CD4-positive, alpha-beta T cell (primary cell): Measurements from ENCODE around the gene LYG1. TPM values are rescaled to one million over a fixed set of nuclear protein-coding genes. Genes with fewer than 3 reads are reported as not detected.

Experiments
- ATAC-seq: fragments of 200-7000 bp; cut with Tn5 transposase; one replicate; pipeline ENCODE4 v1.10.0; 2022; ENCODE audit warnings: mild to moderate bottlenecking; ENCODE audit not compliant: poor library complexity
- CTCF ChIA-PET: fragments of 350-600 bp; sonication (Branson Sonifier 250); formaldehyde crosslinking; loops from one replicate; lab custom pipeline; 2021; ENCODE audit warnings: antibody characterized with exemption, inconsistent platforms; lab: Charles Lee
- POLR2A ChIA-PET: fragments of 350-600 bp; sonication (Branson Sonifier 250); formaldehyde crosslinking; loops from one replicate; lab custom pipeline; 2021; ENCODE audit warnings: antibody characterized with exemption, inconsistent platforms; lab: Charles Lee
- DNase-seq, 14 experiments: peaks; one replicate each; pipeline ENCODE4 v3.0.0-alpha.2; 2013 to 2020; ENCODE audit warnings: mixed read lengths in 2 of 14
- H3K27ac ChIP-seq, 2 donors: one replicate each; pipeline versions ENCODE4 v1.5.1 to v1.7.0; 2013; ENCODE audit warnings: low read length in 2 of 2, low read depth in 1 of 2, mild to moderate bottlenecking in 1 of 2
- H3K27me3 ChIP-seq, 2 experiments: 1 replicate in 1 of 2; 2 replicates in 1 of 2; pipeline versions ENCODE4 v1.6.1 to v1.7.0; 2013; ENCODE audit warnings: low read length in 2 of 2, control low read depth in 1 of 2, mild to moderate bottlenecking in 1 of 2, moderate library complexity in 1 of 2; ENCODE audit not compliant: insufficient read depth in 2 of 2, control insufficient read depth in 1 of 2
- H3K36me3 ChIP-seq: one replicate; pipeline ENCODE4 v1.6.1; 2013; ENCODE audit warnings: low read length, control low read depth; ENCODE audit not compliant: insufficient read depth
- H3K4me1 ChIP-seq: one replicate; pipeline ENCODE4 v1.6.1; 2013; ENCODE audit warnings: low read length, control low read depth; ENCODE audit not compliant: insufficient read depth
- H3K4me3 ChIP-seq: one replicate; pipeline ENCODE4 v1.5.1; 2013; ENCODE audit warnings: mild to moderate bottlenecking, low read length, moderate library complexity
- H3K9me3 ChIP-seq, 2 experiments: 1 replicate in 1 of 2; 2 replicates in 1 of 2; pipeline versions ENCODE4 v1.6.1 to v1.7.0; 2013; ENCODE audit warnings: low read length in 2 of 2, mild to moderate bottlenecking in 2 of 2, control low read depth in 1 of 2, moderate library complexity in 1 of 2; ENCODE audit not compliant: control insufficient read depth in 1 of 2, insufficient read depth in 1 of 2
- H3K27ac Mint-ChIP-seq: one replicate; pipeline ENCODE4 v1.8.0; 2020; ENCODE audit warnings: mixed read lengths
- H3K27me3 Mint-ChIP-seq: one replicate; pipeline ENCODE4 v1.8.0; 2021; ENCODE audit warnings: mixed read lengths
- H3K36me3 Mint-ChIP-seq: one replicate; pipeline ENCODE4 v1.8.0; 2021; ENCODE audit warnings: low read depth, mixed read lengths
- H3K4me1 Mint-ChIP-seq: one replicate; pipeline ENCODE4 v1.8.0; 2021; ENCODE audit warnings: low read depth, mixed read lengths
- H3K4me3 Mint-ChIP-seq: one replicate; pipeline ENCODE4 v1.8.0; 2020; ENCODE audit warnings: mild to moderate bottlenecking, mixed read lengths
- H3K9me3 Mint-ChIP-seq: one replicate; pipeline ENCODE4 v1.8.0; 2020; ENCODE audit warnings: mixed read lengths
- CTCF ChIP-seq: fragments of 200-600 bp; IDR thresholded peaks from one replicate; pipeline ENCODE4 v1.8.0; 2022; ENCODE audit warnings: antibody characterized with exemption, mild to moderate bottlenecking
- intact Hi-C, 2 experiments: fragments of 100-400 bp; cut with DNase I in 1 of 2; cut with micrococcal nuclease in 1 of 2; formaldehyde crosslinking; loops; one replicate each; pipeline versions ENCODE4 v1.15.1 to v1.9.0; 2023 to 2025; cut with DNase I, micrococcal nuclease
- total RNA-seq, 174 experiments: library from RNA in 2 of 174; stranded (reverse) in 2 of 174; gene quantifications; one replicate each; pipeline ENCODE4 v1.2.3 and lab custom pipeline; 2021 to 2026

The LYG1 gene
- total RNA-seq, 2 experiments from 2014 or later: 0.71 to 1.3 TPM

- peaks cover 9% of the 10 kb centered on the region for H3K36me3 ChIP-seq
- no peaks in the 10 kb centered on the region for H3K9me3 ChIP-seq
- Mint-ChIP-seq H3K4me3 (no peak within 1 kb of the TSS), H3K9me3 (no peaks in the 10 kb centered on the region), H3K36me3 (peaks cover 9% of the 10 kb centered on the region), H3K4me1 (peaks cover 40% of the 10 kb centered on the region), H3K27ac (no peak within 1 kb of the TSS), H3K27me3 (no peaks in the 10 kb centered on the region)
- no peaks in the 10 kb centered on the region for H3K27me3 ChIP-seq
- peak; percentile 82 to 97 (median 93) for DNase-seq
- peaks cover 29% of the 10 kb centered on the region for H3K4me1 ChIP-seq
- TF ChIP-seq CTCF: peak; percentile 74
- peak within 1 kb of the TSS; percentile 89 for H3K4me3 ChIP-seq
- intact Hi-C loops: loop anchor here (1.0 to 10.0 kb wide), 3 partner anchors 153 to 1693 kb away; partner anchors contain the start of genes REV1 (in 2 of the 2), COX5B (in 1 of the 2) and TMEM131 (in 1 of the 2)
- ChIA-PET CTCF (interaction anchor here (0.6 to 2.4 kb wide), 18 partner anchors 9 to 732 kb away, joined by 3 to 11 read pairs (median 4); partner anchors contain the start of genes C2orf15, COA5, LIPT1 and MITD1), POLR2A (interaction anchor here (0.6 to 3.8 kb wide), 14 partner anchors 10 to 1332 kb away, joined by 3 to 33 read pairs (median 4); partner anchors contain the start of genes AFF3, C2orf15, LIPT1 and MGAT4A)
- peak within 1 kb of the TSS; percentile 72 to 79 for H3K27ac ChIP-seq
- ATAC-seq: peak; percentile 58
Measured at GRCh38 chr2:99337113-99338028, 36.4 kb upstream of the LYG1 start, which contains the start of gene EIF5B. TSS of gene EIF5B (plus strand) at chr2:99337389. CDS start at chr2:99337555, 166 bp downstream.

GRCh38 chr2:99336804-99337112 lies 35.8 kb upstream of the LYG1 start:
- Histone ChIP-seq H3K27ac (peak overlapping the region; percentile 72 to 79), H3K36me3 (peaks cover 15% of the 10 kb centered on the region), H3K9me3 (no peaks in the 10 kb centered on the region), H3K27me3 (no peaks in the 10 kb centered on the region), H3K4me1 (peaks cover 29% of the 10 kb centered on the region), H3K4me3 (peak overlapping the region; percentile 89)
- peaks cover 15% of the 10 kb centered on the region for H3K36me3 Mint-ChIP-seq
- POLR2A ChIA-PET: interaction anchor here (0.6 to 3.8 kb wide), 10 partner anchors 10 to 1332 kb away, joined by 3 to 33 read pairs (median 10); partner anchors contain the start of genes AFF3, C2orf15, LIPT1 and MGAT4A
- H3K27ac Mint-ChIP-seq: no peak overlapping the region
- H3K4me1 Mint-ChIP-seq: peaks cover 35% of the 10 kb centered on the region
- no peak for DNase-seq
- H3K9me3 Mint-ChIP-seq: no peaks in the 10 kb centered on the region
- intact Hi-C loops: loop anchor here (1.0 to 10.0 kb wide), 5 partner anchors 154 to 1692 kb away; partner anchors contain the start of genes MITD1 (in 2 of the 2), MRPL30 (in 2 of the 2), REV1 (in 2 of the 2) and C2orf15 (in 1 of the 2)
- no peaks in the 10 kb centered on the region for H3K27me3 Mint-ChIP-seq
- no peak for TF ChIP-seq CTCF
- H3K4me3 Mint-ChIP-seq: no peak overlapping the region
- CTCF ChIA-PET: interaction anchor here (0.6 to 2.4 kb wide), 17 partner anchors 10 to 732 kb away, joined by 3 to 11 read pairs (median 4); partner anchors contain the start of genes C2orf15, COA5, LIPT1 and MITD1
- ATAC-seq: peak; percentile 4
